GM12801 (cell line): Measurements from ENCODE around the gene SNAP25.

Experiments
- TF ChIP-seq, protein P1 (sequence below): IDR thresholded peaks from one replicate; pipeline ENCODE4 v1.5.1; 2011; ENCODE audit warnings: control low read depth; ENCODE audit not compliant: insufficient read length; ENCODE audit errors: extremely low read depth

The SNAP25 gene

GRCh38 chr20:10309326-10309725, 90.7 kb downstream of the SNAP25 start:
- TF ChIP-seq, protein P1, sequence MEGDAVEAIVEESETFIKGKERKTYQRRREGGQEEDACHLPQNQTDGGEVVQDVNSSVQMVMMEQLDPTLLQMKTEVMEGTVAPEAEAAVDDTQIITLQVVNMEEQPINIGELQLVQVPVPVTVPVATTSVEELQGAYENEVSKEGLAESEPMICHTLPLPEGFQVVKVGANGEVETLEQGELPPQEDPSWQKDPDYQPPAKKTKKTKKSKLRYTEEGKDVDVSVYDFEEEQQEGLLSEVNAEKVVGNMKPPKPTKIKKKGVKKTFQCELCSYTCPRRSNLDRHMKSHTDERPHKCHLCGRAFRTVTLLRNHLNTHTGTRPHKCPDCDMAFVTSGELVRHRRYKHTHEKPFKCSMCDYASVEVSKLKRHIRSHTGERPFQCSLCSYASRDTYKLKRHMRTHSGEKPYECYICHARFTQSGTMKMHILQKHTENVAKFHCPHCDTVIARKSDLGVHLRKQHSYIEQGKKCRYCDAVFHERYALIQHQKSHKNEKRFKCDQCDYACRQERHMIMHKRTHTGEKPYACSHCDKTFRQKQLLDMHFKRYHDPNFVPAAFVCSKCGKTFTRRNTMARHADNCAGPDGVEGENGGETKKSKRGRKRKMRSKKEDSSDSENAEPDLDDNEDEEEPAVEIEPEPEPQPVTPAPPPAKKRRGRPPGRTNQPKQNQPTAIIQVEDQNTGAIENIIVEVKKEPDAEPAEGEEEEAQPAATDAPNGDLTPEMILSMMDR, result no peak

- TF ChIP-seq, protein P1, result no peak
Observed at GRCh38 chr20:10312111-10312510, 93.5 kb downstream of the SNAP25 start.

GRCh38 chr20:10313215-10313614, 94.6 kb downstream of the SNAP25 start:
- TF ChIP-seq, protein P1, result no peak

DNA sequence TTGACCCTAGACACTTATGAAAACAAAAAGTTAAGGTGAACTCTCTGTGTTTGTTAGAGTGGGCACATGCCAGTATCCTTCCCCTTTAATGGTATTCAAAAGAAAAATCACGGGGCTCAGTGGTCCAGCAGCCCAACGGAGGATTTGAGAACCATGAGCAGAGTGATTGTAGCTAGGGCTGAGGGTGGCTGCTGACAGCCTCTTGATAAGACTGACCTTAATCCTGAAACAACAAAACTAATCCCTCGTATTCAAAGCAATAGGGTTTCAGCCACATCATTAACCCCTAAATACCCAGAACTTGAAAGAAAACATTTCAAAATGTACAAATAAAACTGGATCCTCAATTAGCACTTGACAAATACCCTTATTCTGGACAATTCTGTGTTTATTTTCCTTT, 95.1 kb downstream of the SNAP25 start:
- TF ChIP-seq, protein P1, result no peak

GRCh38 chr20:10314198-10314597, 95.6 kb downstream of the SNAP25 start:
- TF ChIP-seq, protein P1, result no peak

DNA sequence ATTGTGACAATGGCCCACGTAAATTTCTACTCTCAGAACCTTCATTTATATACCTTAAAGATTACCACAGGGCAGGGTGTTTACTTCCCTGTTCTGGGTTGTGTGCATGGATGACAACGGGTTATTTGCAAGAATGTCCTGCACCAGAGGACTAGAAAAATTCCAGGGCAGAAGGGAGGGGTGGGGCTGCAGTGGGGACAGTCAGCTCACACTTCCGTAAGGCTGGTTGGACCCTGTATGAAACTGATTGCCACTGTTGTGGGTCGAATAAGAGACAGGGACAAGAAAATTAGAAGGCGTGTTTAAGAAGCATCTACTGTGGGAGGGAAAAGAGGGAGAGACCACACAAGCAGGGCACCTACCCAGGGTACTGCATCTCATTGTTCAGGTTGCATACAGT, 96.5 kb downstream of the SNAP25 start:
- TF ChIP-seq, protein P1, result no peak

- TF ChIP-seq, protein P1, result no peak
Observed at GRCh38 chr20:10316582-10316981, 98.0 kb downstream of the SNAP25 start.
